Measurements from ENCODE around the gene GLDN. TPM values are rescaled to one million over a fixed set of nuclear protein-coding genes. Genes with fewer than 3 reads are reported as not detected.

GLDN gene
- total RNA-seq, 1 experiment from 2014 or later, result 0.57 TPM

DNA sequence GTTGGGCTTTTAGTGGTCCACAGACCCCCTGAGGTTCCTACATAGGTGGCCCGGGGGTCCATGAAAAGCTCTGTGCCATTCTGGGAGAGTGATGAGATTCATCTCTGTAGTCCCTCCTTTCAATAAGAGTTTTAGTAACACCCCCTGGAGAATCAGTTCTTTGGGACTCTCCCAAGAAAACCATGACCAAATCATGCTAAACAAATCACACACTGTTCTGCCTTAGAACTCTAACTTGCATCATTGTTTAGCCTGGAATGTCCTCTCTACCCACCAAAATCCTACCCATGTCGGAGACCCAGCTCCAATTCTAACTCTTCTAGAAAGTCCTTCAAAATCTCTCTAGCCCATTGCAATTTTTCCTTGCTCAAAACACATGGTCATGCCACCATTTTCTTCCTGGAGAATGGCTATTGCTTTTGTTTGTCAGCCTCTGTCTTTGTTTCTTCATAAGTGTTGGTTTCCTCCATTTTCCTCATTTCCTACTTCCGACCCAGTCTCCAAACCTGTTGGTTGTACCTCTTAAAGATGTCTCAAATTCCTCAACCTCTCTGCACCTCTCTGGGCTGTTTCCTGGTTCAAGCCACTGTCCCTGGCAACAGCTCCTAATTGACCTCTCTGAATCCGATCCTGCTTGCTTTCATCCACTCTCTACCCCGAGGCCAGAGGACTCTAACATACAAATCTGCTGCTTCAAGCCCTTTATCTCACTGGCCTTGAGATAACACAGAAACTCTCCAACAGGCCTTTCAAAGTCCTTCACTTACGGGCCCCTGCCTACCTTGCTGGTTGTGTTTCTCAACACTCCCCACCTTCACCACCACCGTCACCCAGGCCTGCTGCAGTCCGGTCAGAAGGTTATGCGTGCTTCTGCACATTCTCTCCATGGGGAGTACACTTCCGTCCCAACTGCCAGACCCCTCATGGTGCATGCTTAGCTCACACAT, 26.8 kb upstream of the GLDN start:
- TF ChIP-seq, protein P1, sequence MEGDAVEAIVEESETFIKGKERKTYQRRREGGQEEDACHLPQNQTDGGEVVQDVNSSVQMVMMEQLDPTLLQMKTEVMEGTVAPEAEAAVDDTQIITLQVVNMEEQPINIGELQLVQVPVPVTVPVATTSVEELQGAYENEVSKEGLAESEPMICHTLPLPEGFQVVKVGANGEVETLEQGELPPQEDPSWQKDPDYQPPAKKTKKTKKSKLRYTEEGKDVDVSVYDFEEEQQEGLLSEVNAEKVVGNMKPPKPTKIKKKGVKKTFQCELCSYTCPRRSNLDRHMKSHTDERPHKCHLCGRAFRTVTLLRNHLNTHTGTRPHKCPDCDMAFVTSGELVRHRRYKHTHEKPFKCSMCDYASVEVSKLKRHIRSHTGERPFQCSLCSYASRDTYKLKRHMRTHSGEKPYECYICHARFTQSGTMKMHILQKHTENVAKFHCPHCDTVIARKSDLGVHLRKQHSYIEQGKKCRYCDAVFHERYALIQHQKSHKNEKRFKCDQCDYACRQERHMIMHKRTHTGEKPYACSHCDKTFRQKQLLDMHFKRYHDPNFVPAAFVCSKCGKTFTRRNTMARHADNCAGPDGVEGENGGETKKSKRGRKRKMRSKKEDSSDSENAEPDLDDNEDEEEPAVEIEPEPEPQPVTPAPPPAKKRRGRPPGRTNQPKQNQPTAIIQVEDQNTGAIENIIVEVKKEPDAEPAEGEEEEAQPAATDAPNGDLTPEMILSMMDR (IDR thresholded peaks at IDR 0.05), result no peak
- TF ChIP-seq, protein P2, sequence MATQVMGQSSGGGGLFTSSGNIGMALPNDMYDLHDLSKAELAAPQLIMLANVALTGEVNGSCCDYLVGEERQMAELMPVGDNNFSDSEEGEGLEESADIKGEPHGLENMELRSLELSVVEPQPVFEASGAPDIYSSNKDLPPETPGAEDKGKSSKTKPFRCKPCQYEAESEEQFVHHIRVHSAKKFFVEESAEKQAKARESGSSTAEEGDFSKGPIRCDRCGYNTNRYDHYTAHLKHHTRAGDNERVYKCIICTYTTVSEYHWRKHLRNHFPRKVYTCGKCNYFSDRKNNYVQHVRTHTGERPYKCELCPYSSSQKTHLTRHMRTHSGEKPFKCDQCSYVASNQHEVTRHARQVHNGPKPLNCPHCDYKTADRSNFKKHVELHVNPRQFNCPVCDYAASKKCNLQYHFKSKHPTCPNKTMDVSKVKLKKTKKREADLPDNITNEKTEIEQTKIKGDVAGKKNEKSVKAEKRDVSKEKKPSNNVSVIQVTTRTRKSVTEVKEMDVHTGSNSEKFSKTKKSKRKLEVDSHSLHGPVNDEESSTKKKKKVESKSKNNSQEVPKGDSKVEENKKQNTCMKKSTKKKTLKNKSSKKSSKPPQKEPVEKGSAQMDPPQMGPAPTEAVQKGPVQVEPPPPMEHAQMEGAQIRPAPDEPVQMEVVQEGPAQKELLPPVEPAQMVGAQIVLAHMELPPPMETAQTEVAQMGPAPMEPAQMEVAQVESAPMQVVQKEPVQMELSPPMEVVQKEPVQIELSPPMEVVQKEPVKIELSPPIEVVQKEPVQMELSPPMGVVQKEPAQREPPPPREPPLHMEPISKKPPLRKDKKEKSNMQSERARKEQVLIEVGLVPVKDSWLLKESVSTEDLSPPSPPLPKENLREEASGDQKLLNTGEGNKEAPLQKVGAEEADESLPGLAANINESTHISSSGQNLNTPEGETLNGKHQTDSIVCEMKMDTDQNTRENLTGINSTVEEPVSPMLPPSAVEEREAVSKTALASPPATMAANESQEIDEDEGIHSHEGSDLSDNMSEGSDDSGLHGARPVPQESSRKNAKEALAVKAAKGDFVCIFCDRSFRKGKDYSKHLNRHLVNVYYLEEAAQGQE (IDR thresholded peaks at IDR 0.05; ENCODE audit: insufficient read depth in 1 of 2, low read depth in 2 of 2, low read length in 1 of 2), result no peak
- TF ChIP-seq SIN3A (IDR thresholded peaks at IDR 0.05; ENCODE audit: borderline replicate concordance, insufficient read depth, low read depth, low read length) (no peak), TCF7L2 (IDR thresholded peaks at IDR 0.05; ENCODE audit: low read depth, low read length) (no peak), POLR2AphosphoS5 (IDR thresholded peaks at IDR 0.05; ENCODE audit: low read depth, low read length) (no peak)
- Histone ChIP-seq H3K27me3 (ENCODE audit: control insufficient read depth, insufficient read depth, low read length) (no peaks in the 10 kb centered on the region), H3K4me3 (ENCODE audit: low read depth in 2 of 2, low read length in 2 of 2) (no peak overlapping the region), H3K27ac (ENCODE audit: low read length) (no peak overlapping the region), H3K4me1 (ENCODE audit: control insufficient read depth, insufficient read depth, low read length) (no peaks in the 10 kb centered on the region), H3K9me3 (ENCODE audit: control insufficient read depth, insufficient read depth, low read depth, low read length) (no peaks in the 10 kb centered on the region), H3K36me3 (ENCODE audit: control insufficient read depth, insufficient read depth, low read length) (no peaks in the 10 kb centered on the region)
- DNase-seq (ENCODE audit: low read depth, low spot score) (no peak), ATAC-seq (no peak)
- in situ Hi-C loops (cut with HindIII; ENCODE audit: low pct_unique_long_range_greater_than_20kb, low sequenced_read_pairs) (no loop called here), intact Hi-C loops (cut with micrococcal nuclease; ENCODE audit: unreplicated experiment) (no loop called here)
- CTCF ChIA-PET, result no interaction called here
- POLR2A ChIA-PET, result no interaction called here
- BruUV-seq (replicated peaks), result no TSS peak

DNA sequence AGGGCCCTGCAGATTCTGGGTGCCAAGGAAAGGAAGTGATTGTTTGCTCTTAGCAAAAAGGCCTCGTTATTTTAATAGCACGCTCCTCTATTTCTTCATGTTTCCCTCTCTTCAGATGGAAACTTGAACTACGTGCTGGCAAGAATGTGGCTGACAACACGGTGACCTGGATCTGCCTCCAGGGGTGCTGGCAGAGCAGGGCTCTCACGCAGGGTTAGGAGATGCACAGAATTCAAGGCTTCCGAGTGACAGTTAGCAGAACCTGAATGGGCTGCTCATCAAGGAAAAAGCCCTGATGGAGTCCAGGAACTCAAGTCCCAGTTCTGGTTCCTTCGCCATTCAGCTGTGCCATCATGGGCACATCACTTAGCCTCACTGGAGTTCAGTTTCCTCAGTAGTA, 25.7 kb upstream of the GLDN start:
- BruUV-seq (replicated peaks), result no TSS peak
- no peak for DNase-seq (ENCODE audit: low read depth, low spot score)
- in situ Hi-C loops (cut with HindIII; ENCODE audit: low pct_unique_long_range_greater_than_20kb, low sequenced_read_pairs), result no loop called here
- POLR2A ChIA-PET, result no interaction called here
- Histone ChIP-seq H3K4me1 (ENCODE audit: control insufficient read depth, insufficient read depth, low read length) (no peaks in the 10 kb centered on the region), H3K27me3 (ENCODE audit: control insufficient read depth, insufficient read depth, low read length) (no peaks in the 10 kb centered on the region), H3K27ac (ENCODE audit: low read length) (no peak overlapping the region), H3K4me3 (ENCODE audit: low read depth in 2 of 2, low read length in 2 of 2) (no peak overlapping the region), H3K36me3 (ENCODE audit: control insufficient read depth, insufficient read depth, low read length) (no peaks in the 10 kb centered on the region), H3K9me3 (ENCODE audit: control insufficient read depth, insufficient read depth, low read depth, low read length) (no peaks in the 10 kb centered on the region)
- no peak for ATAC-seq
- intact Hi-C loops (cut with micrococcal nuclease; ENCODE audit: unreplicated experiment), result no loop called here
- TF ChIP-seq POLR2AphosphoS5 (IDR thresholded peaks at IDR 0.05; ENCODE audit: low read depth, low read length), result no peak
- TF ChIP-seq, protein P2 (IDR thresholded peaks at IDR 0.05; ENCODE audit: insufficient read depth in 1 of 2, low read depth in 2 of 2, low read length in 1 of 2), result no peak
- TF ChIP-seq, protein P1 (IDR thresholded peaks at IDR 0.05), result no peak
- TF ChIP-seq SIN3A (IDR thresholded peaks at IDR 0.05; ENCODE audit: borderline replicate concordance, insufficient read depth, low read depth, low read length), result no peak
- no peak for TF ChIP-seq TCF7L2 (IDR thresholded peaks at IDR 0.05; ENCODE audit: low read depth, low read length)
- CTCF ChIA-PET, result no interaction called here
